Femur (tissue), 1 donor: ENCODE measurements around the gene ANKRD62.
"Not testable (repeated sequence)": the region's sequence is repeated elsewhere in the genome, so short reads cannot be mapped to it uniquely, and the experiment has no call there.

Experiments
- DNase-seq: peaks from one replicate; pipeline ENCODE4 v3.0.0-alpha.2; 2017

The ANKRD62 gene

DNA sequence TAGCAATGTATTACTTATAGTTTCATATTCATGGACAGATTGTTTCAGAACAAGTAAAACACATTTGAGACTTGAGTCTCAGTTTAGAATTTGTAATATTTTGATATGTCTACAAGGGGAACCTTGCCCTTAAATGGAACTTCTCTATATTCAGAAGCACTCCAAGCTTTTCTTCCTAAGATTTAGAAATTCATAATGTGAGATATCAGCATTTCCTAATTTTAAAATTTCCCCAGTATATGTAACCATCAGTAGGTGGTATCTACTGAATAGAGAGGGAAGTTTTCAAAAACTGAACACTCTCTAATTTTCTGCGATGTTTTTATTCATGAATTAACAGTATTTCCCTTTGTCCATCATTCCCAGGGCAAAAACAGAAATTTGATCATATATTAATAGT lies 7.6 kb downstream of the ANKRD62 start:
- no peak for DNase-seq

DNA sequence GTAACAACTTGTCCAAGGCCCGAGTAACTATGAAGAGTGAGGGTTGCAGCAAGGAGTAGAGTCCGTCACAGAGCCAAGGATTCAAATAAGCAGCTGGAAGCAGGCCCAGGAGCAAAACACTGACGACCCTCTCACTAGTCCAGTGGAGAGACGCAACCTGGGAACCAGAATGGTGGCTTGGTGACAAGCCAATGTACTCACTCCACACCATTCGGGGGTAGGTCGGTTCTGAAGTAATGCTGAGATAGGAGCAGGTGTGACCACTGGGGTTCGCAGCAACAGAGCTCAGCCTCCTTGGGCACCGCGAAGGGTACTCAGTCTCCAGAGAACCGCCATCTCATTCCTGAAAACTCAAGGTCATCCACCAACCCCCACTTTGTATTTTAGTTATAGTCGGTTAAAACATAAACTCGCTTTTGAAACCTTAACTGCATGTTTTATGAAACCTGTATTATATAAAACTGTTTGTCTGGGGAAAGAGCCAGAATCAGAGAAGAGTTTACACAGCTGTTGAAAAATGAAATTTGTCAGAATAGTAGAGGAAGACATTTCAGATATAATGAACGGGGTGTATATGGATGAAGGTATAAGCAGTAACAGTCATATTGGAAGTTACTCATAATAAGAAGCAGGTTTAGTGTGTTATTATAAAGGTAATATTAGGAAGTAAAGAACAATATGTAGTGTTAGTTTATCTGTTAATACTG lies 8.6 kb downstream of the ANKRD62 start:
- DNase-seq, result no peak

DNA sequence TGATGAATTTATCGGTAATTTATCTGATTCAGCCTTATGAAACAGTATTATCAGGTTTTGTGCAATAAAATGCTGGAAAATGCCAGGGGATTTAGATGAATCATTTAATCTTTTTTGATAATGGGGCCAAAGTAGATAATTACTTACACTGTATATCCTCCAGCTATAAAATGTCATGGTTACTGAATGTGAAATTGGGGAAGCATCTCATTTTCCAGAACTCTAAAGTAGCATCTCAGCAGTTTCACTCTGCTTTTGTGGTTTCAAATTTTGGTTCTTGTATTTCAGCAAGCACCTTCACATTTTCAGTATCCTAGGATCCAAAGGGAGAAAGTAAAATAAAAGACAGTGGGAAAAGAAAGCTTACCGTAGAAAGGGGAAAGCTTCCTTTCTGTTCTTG lies 12.8 kb downstream of the ANKRD62 start:
- DNase-seq, result no peak

DNA sequence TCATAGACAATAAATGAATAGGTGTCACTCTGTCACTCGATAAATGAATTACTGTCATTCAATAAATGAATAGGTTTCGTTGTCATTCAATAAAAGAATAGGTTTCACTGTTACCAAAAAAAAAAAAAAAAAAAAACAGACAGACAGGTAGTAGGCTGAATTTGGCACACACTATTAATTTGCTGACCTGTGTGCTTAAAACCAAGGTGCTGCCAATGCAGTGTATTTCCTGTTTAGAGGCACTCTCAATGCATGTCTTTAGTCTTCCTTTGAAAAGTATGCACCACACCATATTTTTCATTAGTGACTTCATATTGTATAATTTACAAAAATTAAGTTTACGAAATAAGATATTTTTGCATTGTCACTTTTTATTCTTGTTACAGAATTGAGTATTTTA lies 16.2 kb downstream of the ANKRD62 start:
- DNase-seq, result no peak

DNA sequence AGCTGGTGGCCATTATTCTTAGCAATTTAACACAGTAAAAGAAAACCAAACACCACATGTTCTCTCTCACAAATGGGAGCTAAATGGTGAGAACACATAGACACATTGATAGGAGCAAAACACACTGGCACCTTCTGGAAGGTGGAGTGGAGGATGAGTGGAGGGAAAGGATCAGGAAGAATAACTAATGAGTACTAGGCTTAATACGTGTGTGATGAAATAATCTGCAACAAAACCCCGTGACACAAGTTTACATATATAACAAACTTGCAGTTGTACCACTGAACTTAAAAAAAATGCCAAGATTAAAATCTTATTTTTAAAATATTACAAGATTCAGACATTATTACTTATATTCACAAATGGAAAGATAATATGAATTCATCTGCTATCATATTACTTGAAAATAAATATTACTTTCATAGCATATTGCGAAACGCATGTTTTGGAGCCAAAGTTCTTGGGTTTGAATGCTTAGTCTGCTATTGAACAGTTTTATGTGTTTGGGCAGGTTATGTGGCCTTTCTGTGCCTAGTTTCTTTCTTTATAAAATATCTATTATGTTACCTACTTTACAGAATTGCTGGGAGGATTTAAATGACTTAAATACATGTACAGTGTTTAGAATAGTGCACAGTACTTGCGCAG lies 20.5 kb downstream of the ANKRD62 start:
- DNase-seq, result no peak

DNA sequence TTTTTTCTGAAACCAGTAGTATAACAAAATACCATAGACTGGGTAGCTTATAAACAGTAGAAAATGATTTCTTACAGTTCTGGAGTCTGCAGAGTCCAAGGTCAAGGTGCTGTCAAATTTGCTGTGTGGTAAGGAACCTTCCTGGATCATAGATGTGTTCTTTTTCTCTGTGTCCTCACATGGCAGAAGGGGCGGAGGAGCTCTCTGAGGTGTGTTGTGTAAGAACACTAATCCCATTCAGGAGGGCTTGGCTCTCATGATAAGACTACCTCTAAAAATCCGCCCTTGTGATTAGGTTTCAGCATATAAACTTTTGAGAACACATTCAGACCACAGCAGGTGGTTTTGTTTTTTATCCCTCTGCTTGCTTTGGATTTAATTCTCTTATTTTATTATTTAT lies 25.7 kb downstream of the ANKRD62 start:
- no peak for DNase-seq

DNA sequence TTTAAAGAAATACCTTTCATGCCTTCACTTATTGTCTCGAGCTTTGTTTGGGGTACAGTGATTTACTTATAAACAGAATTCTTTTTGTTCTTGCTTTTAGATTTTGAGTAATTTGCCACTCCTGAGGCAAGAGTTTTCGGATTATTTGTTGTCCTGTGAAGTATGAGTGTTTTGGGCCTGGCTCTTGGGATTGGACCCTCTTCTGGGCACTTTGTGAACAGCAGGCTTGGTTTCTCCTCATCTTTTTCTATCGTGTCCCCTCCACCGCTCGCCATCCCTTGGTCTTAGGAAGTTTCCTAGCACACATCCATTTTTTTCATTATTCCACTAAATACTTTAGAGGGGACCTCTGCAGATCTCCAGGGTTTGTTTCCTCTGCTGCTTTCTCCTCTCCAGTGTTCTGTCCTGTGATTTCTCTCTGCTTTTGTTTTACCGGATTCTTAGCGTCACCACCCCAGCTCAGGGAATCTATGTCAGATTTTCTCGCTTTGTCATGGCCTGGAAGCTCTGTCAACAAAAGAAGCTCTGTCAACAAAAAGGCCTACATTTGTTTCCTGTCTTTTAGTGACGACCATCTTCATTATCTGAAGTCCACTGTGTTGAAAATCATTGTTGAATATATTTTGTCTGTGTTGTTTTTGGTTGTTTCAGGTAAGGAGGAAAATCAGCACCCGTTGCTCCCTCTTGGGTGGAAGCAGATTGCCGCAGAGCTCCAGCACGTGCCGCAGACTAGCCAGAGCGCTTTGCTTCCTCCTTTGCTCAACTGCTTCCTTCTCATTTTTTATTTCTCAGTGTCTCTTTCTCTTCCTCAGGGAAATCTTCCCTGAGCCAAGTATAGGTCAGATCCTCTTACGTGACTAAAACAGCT lies 27.8 kb downstream of the ANKRD62 start:
- DNase-seq, result no peak

DNA sequence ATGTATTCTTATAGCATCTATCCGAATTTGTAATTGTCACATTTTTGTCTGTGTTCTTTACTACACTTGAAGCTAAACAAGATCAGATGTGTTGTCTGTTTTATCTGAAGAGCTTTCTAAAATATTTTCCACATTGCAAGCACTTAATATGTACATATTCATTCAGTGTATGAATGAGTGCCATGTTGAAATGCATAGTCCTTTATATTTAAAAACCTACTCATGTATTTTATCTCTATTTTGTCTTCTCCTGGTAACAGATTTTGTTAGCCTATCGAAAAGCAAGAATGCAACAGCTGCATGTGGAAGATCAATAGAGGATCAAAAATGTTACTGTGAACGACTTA lies 28.4 kb downstream of the ANKRD62 start:
- DNase-seq, result not testable (repeated sequence)

DNA sequence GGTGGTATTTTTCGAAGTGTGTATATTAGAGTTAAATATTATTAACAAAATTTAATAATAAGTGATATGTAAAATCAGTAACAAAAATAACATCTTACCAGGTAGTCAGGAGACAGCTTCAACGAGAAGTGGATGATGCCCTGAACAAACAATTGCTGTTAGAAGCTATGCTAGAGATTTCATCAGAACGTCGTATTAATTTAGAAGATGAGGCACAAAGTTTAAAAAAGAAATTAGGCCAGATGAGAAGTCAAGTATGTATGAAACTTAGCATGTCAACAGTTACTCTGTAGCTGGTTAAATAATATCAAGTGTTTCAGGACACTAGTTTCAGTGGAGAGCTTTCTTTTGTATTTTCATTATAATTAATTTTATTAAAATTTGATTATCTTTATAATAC lies 34.0 kb downstream of the ANKRD62 start:
- not testable (repeated sequence) for DNase-seq

DNA sequence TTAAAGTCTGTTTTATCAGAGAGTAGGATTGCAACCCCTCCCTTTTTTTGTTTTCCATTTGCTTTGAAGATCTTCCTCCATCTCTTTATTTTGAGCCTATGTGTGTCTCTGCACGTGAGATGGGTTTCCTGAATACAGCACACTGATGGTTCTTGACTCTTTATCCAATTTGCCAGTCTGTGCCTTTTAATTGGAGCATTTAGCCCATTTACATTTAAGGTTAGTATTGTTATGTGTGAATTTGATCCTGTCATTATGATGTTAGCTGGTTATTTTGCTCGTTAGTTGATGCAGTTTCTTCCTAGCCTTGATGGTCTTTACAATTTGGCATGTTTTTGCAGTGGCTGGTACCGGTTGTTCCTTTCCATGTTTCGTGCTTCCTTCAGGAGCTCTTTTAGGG lies 45.2 kb downstream of the ANKRD62 start:
- DNase-seq, result not testable (repeated sequence)

DNA sequence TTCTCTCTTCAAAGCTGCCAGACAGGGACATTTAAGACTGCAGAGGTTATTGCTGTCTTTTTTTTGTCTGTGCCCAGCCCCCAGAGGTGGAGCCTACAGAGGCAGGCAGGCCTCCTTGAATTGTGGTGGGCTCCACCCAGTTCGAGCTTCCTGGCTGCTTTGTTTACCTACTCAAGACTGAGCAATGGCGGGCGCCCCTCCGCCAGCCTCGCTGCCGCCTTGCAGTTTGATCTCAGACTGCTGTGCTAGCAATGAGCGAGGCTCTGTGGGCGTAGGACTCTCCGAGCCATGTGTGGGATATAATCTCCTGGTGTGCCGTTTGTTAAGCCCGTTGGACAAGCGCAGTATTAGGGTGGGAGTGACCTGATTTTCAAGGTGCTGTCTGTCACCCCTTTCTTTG lies 47.2 kb downstream of the ANKRD62 start:
- DNase-seq, result not testable (repeated sequence)

DNA sequence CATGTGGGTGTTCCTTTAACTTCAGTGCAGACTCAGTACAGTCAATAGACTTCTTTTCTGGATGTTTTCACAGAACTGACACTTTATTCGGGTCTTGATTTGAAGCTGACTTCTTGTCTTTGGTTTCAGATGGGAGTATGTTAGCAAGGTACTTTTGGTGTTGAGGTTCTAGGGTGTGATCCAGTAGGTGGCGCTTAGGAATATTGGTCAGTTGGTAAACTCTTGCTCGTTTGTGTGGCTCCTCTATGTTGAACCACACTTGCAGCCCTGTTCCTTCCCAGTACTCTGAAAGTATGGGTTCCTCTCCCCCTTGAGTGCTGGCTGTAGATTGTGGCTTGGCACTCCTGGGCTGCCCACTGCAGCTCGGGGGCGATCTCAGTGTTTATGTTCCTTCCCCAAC lies 48.1 kb downstream of the ANKRD62 start:
- not testable (repeated sequence) for DNase-seq

DNA sequence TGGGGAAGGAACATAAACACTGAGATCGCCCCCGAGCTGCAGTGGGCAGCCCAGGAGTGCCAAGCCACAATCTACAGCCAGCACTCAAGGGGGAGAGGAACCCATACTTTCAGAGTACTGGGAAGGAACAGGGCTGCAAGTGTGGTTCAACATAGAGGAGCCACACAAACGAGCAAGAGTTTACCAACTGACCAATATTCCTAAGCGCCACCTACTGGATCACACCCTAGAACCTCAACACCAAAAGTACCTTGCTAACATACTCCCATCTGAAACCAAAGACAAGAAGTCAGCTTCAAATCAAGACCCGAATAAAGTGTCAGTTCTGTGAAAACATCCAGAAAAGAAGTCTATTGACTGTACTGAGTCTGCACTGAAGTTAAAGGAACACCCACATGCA lies 55.8 kb downstream of the ANKRD62 start:
- not testable (repeated sequence) for DNase-seq

DNA sequence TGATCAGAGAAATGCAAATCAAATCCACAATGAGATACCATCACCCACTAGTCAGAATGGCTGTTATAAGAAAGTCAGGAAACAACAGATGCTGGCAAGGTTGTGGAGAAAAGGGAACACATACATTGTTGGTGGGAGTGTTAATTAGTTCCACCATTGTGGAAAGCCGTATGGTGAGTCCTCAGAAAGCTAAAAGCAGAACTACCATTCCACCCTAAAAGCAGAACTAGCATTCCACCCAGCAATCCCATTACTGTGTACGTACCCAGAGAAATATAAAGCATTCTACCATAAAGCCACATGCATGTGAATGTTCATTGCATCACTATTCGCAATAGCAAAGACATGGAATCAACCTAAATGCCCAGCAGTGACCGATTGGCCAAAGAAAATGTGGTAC lies 60.7 kb downstream of the ANKRD62 start:
- DNase-seq, result no peak

DNA sequence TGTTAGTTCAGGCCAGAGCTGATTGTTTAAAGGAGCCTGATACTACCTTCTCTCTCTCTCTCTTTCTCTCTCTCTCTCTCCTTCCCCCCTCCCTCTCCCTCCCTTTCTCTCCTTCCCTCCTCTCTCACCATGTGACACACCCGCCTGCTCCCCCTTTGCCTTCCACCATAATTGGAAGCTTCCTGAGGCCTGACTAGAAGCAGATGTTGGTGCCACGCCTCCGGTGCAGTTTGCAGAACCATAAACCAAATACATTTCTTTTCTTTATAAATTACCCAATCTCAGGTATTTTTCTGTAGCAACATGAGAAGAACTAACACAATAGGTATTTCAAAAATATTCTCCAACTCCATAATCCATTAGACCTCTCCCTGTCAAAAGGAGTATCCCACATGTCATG lies 62.4 kb downstream of the ANKRD62 start:
- no peak for DNase-seq

DNA sequence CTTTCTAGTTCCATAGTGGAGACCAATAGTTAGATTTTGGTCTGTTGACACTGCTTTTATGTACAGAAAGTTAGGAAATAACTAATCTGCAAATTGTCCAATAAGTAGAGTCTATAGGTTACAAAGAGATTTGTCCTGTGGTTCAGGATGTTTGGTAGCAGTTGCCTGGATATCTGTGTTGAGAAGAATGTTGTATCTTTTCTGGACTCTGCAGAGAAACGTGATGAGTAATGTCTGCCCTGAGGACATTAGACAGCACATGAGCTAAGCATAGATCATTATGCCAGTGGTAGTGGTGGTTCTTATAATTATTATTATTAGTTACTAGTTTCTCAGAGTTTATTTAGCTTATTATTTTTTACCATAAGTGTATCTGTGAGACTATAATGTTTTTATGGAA lies 65.8 kb downstream of the ANKRD62 start:
- no peak for DNase-seq

DNA sequence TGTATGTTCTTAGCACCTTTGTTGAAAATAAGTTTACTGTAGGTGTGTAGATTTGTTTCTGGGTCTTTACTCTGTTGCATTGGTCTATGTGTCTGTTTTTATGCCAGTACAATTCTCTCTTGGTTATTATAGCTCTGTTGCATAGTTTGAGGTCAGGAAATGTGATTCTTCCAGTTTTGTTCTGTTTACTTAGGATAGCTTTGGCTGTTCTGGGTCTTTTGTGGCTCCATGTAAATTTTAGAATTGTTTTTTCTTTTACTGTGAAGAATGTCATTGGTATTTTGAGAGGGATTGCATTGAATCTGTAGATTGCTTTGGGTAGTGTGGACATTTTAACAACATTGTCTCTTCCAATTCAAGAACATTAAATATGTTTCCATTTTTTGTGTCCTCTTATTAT lies 69.1 kb downstream of the ANKRD62 start:
- no peak for DNase-seq

DNA sequence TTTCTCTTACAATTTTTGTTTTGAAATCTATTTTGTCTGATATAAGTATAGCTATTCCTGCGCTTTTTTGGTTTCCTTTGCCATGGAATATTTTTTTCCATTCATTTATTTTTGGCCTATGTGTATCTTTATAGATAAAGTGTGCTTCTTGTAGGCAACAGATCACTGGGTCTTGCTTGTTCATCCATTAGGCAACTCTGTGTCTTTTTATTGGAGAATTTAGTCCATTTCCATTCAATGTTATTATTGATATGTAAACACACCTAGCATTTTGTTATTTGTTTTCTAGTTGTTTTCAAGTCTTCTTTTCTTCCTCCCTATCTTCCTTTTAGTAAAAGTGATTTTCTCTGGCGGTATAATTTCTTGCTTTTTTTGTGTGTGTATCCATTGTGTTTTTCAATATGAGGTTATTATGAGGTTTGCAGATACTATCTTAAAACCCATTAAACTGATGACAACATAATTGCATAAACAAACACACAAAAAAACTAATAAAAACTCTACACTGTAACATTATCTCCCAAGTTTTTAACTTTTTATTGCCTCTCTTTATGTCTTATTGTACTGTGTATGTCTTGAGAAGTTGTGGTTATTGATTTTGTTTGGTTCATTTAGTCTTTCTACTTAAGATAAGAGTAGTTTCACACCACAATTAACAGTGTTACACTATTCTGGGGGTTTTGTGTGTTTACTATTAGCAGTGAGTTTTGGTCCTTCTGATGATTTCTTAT lies 71.6 kb downstream of the ANKRD62 start:
- no peak for DNase-seq
